Ovary (tissue), 3 donors: ENCODE results near the gene RIN2.

Source experiments
- POLR2A ChIP-seq: fragments of 450-650 bp; IDR thresholded peaks from one replicate; pipeline ENCODE4 v1.6.1; 2017; ENCODE audit warnings: antibody characterized with exemption, mild to moderate bottlenecking, moderate library complexity
- TF ChIP-seq, protein P1 (sequence below), 3 donors: fragments of 450-650 bp in 2 of 3; fragments of 200-600 bp in 1 of 3; IDR thresholded peaks; one replicate each; pipeline versions ENCODE4 v1.5.1 to v1.8.0; 2016 to 2022; ENCODE audit warnings: antibody characterized with exemption in 3 of 3, mild to moderate bottlenecking in 1 of 3
- donor health status: DM: no; HTN: no; CAD: no.

DNA sequence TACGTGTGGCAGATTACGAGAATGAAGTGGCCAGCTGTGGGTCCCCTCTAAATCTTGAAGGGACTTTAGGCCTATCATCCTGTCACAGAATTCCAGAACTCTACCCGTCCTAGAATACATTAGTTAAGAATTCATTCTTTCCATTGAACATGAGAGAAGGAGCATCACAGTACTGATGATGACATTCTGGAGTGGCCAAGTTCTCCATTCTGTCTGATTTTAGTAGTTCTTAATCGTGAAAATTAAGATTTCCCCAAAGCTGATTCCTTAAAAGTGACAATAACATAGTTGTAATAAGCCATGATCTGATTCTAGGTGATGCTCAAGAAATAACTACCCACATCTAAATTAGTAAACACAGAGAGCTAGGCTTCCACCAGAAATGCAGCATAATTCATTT lies 35.0 kb upstream of the RIN2 start:
- TF ChIP-seq, protein P1, sequence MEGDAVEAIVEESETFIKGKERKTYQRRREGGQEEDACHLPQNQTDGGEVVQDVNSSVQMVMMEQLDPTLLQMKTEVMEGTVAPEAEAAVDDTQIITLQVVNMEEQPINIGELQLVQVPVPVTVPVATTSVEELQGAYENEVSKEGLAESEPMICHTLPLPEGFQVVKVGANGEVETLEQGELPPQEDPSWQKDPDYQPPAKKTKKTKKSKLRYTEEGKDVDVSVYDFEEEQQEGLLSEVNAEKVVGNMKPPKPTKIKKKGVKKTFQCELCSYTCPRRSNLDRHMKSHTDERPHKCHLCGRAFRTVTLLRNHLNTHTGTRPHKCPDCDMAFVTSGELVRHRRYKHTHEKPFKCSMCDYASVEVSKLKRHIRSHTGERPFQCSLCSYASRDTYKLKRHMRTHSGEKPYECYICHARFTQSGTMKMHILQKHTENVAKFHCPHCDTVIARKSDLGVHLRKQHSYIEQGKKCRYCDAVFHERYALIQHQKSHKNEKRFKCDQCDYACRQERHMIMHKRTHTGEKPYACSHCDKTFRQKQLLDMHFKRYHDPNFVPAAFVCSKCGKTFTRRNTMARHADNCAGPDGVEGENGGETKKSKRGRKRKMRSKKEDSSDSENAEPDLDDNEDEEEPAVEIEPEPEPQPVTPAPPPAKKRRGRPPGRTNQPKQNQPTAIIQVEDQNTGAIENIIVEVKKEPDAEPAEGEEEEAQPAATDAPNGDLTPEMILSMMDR (IDR thresholded peaks at IDR 0.05): no peak
- no peak for TF ChIP-seq POLR2A
